OCI-LY7 (cell line): ENCODE measurements around the gene MVB12B.

Experiments used
- EZH2phosphoT487 ChIP-seq: fragments of 200-600 bp; sonication (generic); IDR thresholded peaks from 2 replicates; pipeline ENCODE4 v1.6.1; 2018; ENCODE audit warnings: low read depth, borderline replicate concordance, mild to moderate bottlenecking, mixed run types, antibody characterized with exemption, low read length, moderate library complexity, mixed read lengths
- TF ChIP-seq, protein P1 (sequence below): fragments of 200-600 bp; sonication (generic); conservative IDR thresholded peaks from 2 replicates; pipeline ENCODE4 v1.5.1; 2014; ENCODE audit warnings: mild to moderate bottlenecking, antibody characterized with exemption, low read length, moderate library complexity, mixed read lengths

DNA sequence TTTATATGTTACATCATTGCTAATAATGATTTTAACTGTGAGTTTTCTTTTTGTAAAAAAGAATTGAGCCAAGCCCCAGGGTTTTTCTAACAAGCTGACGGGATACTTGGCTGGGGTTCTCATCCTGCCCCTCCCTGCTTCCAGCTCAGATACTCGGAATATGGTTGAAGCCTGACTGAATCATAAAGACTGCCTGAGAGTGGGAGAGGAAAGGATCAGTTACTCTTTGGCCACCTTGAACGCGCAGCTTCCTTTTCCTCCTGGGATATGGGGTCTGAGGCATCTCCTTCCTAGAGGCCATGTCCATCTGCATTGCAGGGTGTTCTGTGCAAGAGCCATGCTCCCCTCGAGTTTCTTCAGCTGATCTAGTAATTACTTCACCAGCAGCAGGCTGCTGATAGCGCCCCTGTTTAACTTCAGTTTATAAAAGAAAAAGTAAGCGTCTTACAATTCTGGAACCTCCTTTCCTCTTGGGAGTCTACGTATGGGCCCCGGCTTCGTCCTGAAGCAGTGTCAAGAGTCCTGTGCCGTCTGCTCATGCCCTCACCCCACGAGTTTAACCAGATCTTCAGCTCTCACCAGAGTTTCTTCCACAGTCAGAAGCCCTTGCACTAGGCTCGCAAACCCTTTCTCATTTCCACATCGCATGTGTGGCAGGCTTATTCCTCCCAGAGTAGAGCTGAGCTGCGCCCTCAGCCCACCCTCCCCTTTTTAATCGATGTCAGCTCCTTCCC, 130.0 kb downstream of the MVB12B start:
- TF ChIP-seq, protein P1, sequence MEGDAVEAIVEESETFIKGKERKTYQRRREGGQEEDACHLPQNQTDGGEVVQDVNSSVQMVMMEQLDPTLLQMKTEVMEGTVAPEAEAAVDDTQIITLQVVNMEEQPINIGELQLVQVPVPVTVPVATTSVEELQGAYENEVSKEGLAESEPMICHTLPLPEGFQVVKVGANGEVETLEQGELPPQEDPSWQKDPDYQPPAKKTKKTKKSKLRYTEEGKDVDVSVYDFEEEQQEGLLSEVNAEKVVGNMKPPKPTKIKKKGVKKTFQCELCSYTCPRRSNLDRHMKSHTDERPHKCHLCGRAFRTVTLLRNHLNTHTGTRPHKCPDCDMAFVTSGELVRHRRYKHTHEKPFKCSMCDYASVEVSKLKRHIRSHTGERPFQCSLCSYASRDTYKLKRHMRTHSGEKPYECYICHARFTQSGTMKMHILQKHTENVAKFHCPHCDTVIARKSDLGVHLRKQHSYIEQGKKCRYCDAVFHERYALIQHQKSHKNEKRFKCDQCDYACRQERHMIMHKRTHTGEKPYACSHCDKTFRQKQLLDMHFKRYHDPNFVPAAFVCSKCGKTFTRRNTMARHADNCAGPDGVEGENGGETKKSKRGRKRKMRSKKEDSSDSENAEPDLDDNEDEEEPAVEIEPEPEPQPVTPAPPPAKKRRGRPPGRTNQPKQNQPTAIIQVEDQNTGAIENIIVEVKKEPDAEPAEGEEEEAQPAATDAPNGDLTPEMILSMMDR: no peak
- no peak for TF ChIP-seq EZH2phosphoT487
